ENCODE measurements around the gene DHRSX.
"Not testable (repeated sequence)": the region's sequence is repeated elsewhere in the genome, so short reads cannot be mapped to it uniquely, and the experiment has no call there.

Gene DHRSX

DNA sequence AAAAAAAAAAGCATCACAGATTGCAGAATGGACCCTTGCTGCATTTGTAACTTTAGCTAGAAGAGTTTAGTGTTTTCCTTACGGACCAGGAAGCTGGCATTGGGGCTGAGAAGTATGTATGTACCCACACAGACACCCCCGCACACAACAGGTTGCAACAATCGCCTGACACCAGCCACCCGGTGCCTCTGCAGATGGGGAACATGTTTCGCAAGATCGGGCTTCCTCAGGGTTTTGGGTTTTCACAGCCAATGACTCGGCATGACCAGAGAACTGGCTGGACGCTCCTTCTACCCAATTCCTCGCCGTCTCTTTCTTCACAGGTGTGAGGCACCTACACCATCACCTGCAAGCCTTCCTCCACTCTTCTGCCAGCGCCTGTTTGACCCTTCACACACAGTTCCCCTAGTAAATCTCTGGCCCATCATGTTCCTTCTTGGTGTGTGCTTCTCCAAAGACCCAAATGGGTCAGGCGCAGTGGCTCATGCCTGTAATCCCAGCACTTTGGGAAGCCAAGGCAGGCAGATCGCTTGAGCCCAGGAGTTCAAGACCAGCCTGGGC, 70.4 kb downstream of the DHRSX start:
- no peaks in the 10 kb centered on the region for H3K4me1 Mint-ChIP-seq (ENCODE audit: low read depth)

DNA sequence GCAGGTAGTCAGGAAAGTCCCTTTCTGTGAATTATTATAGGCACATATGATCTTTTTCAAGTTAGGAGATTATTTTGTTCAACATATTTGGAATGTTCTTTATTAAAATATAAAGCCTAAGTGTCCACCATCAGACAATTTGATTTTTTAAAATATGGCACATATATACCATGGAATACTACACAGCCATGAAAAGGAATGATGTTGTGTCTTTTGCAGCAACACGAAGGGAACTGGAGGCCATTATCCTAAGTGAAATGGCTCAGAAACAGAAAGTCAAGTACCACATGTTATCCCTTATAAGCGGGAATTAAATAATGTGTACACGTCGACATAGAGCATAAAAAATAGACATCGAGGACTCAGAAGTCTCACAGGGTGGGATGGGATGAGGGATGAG, 73.0 kb downstream of the DHRSX start:
- H3K9me3 Mint-ChIP-seq = peaks cover 39% of the 10 kb centered on the region
- no peak overlapping the region for H3K4me3 Mint-ChIP-seq
- H3K4me1 Mint-ChIP-seq (ENCODE audit: low read depth) = peaks cover 1% of the 10 kb centered on the region
- no peaks in the 10 kb centered on the region for H3K27me3 Mint-ChIP-seq (ENCODE audit: low read depth)
- H3K27ac Mint-ChIP-seq = no peak overlapping the region
- peaks cover 28% of the 10 kb centered on the region for H3K36me3 Mint-ChIP-seq (ENCODE audit: low read depth)

More for the DNA sequence above, 70.4 kb downstream of the DHRSX start:
- H3K27me3 Mint-ChIP-seq (ENCODE audit: low read depth) = no peaks in the 10 kb centered on the region
- peaks cover 39% of the 10 kb centered on the region for H3K9me3 Mint-ChIP-seq
- H3K36me3 Mint-ChIP-seq (ENCODE audit: low read depth) = peaks cover 24% of the 10 kb centered on the region
- H3K27ac Mint-ChIP-seq = no peak overlapping the region
- no peak overlapping the region for H3K4me3 Mint-ChIP-seq

- H3K4me3 Mint-ChIP-seq = no peak overlapping the region
- H3K27ac Mint-ChIP-seq = no peak overlapping the region
- H3K36me3 Mint-ChIP-seq (ENCODE audit: low read depth) = peaks cover 23% of the 10 kb centered on the region
- H3K4me1 Mint-ChIP-seq (ENCODE audit: low read depth) = peaks cover 1% of the 10 kb centered on the region
- H3K9me3 Mint-ChIP-seq = peaks cover 39% of the 10 kb centered on the region
- no peaks in the 10 kb centered on the region for H3K27me3 Mint-ChIP-seq (ENCODE audit: low read depth)
Measured at GRCh38 chrX:2427147-2427546, 73.6 kb downstream of the DHRSX start.

DNA sequence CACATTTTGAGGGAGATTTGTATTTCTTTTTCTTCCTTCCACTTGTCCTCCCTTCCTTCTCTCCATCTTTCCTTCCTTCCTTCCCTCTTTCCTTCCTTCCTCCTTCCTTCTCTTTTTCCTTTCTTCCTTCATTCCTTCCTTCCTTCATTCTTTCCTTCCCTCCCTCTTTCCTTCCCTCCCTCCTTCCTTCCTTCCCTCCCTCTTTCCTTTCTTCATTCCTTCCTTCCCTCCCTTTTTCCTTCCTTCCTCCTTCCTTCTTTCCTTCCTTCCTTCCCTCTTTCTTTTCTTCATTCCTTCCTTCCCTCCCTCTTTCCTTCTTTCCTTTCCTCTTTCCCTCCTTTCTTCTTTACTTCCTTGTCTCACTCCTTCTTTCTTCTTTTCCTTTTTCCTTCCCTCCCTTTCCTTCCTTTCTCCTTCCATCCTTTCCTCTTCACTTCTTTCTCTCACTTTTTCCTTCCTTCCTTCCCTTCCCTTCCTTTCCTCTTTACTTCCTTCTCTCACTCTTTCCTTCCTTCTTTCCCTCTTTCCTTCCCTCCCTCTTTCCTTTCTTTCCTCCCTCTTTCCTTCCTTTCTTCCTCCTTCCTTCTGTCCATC, 74.4 kb downstream of the DHRSX start:
- Mint-ChIP-seq H3K4me1 (ENCODE audit: low read depth) (peaks cover 1% of the 10 kb centered on the region), H3K36me3 (ENCODE audit: low read depth) (peaks cover 28% of the 10 kb centered on the region), H3K9me3 (peaks cover 39% of the 10 kb centered on the region), H3K27me3 (ENCODE audit: low read depth) (no peaks in the 10 kb centered on the region), H3K27ac (no peak overlapping the region), H3K4me3 (no peak overlapping the region)

DNA sequence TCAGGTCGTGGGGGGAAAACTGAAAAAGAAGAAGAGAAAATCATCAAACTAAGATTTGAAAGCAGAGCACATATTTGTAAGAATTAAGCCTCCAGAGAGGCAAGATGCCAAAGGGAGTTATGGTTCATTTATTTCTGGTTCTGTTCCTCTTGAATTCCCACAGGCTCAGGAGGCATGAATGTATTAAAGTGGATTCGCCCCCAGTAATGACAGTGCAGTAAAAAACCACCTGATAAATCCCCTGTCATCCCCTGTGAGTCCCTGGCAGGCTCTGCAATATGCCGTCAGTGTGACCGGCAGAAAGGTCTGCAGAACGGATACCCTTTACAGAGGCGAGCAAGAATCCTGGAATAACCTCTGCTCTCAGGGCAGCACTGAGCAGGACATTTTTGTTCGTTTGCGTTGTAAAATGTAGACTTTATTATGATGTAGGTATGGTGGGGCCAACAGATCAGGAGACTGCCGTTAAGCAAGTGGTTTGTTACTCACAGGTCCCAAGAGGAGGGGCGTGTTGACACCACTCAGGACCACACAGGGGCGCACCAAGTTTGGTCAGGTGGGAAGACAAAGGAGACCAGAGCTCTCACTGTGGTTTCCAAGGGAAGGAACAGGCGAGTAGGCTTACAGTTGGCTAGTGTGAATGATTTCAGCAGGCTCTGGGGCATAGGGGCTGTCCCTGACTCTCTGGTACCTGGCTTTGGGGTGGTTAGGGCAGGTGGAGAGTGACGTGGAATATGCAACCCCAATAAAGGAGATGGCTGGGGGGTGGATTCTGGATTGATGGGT, 75.3 kb downstream of the DHRSX start:
- no peak overlapping the region for H3K27ac Mint-ChIP-seq
- H3K27me3 Mint-ChIP-seq (ENCODE audit: low read depth) = no peaks in the 10 kb centered on the region
- peaks cover 37% of the 10 kb centered on the region for H3K9me3 Mint-ChIP-seq
- peaks cover 1% of the 10 kb centered on the region for H3K4me1 Mint-ChIP-seq (ENCODE audit: low read depth)
- peaks cover 35% of the 10 kb centered on the region for H3K36me3 Mint-ChIP-seq (ENCODE audit: low read depth)
- H3K4me3 Mint-ChIP-seq = no peak overlapping the region

DNA sequence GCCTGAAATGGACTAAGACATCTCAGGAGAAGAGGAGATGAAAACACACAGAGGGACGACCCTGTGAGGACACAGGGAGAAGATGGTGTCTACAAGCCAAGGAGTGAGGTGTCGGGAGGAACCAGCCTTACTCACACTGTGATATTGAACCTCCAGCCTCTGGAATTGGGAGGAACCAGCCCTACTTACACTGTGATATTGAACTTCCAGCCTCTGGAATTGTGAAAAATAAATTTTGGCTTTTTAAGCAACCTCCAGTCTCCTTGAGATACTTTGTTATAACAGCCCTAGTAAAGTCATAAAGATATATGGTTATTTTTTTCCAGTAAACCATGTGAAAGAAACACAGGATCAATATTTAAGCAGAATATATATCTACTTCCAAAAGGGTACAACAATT, 76.5 kb downstream of the DHRSX start:
- H3K4me3 Mint-ChIP-seq = no peak overlapping the region
- peaks cover 34% of the 10 kb centered on the region for H3K36me3 Mint-ChIP-seq (ENCODE audit: low read depth)
- H3K9me3 Mint-ChIP-seq = peaks cover 32% of the 10 kb centered on the region
- H3K27me3 Mint-ChIP-seq (ENCODE audit: low read depth) = no peaks in the 10 kb centered on the region
- H3K4me1 Mint-ChIP-seq (ENCODE audit: low read depth) = peaks cover 1% of the 10 kb centered on the region
- no peak overlapping the region for H3K27ac Mint-ChIP-seq

- H3K27ac Mint-ChIP-seq = no peak overlapping the region
- H3K9me3 Mint-ChIP-seq = peaks cover 32% of the 10 kb centered on the region
- no peak overlapping the region for H3K4me3 Mint-ChIP-seq
- H3K36me3 Mint-ChIP-seq (ENCODE audit: low read depth) = peaks cover 34% of the 10 kb centered on the region
- H3K4me1 Mint-ChIP-seq (ENCODE audit: low read depth) = peaks cover 1% of the 10 kb centered on the region
- no peaks in the 10 kb centered on the region for H3K27me3 Mint-ChIP-seq (ENCODE audit: low read depth)
Measured at GRCh38 chrX:2423899-2424298, 76.9 kb downstream of the DHRSX start.

DNA sequence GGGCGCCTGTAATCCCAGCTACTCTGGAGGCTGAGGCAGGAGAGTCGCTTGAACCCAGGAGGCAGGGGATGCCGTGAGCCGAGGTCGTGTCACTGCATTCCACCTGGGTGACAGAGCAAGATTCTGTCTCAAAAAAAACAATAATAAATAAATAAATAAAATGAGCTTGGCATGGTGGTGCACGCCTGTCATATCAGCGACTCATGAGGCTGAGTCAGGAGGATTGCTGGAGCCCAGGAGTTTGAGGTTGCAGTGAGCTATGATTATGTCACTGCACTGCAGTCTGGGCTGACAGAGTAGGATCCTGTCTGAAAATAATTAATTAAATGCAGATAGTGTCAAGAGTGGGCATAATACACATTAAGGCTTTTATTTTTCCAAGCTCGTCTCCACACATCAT, 77.5 kb downstream of the DHRSX start:
- H3K36me3 Mint-ChIP-seq (ENCODE audit: low read depth) = peaks cover 34% of the 10 kb centered on the region
- H3K27ac Mint-ChIP-seq = no peak overlapping the region
- peaks cover 30% of the 10 kb centered on the region for H3K9me3 Mint-ChIP-seq
- H3K4me3 Mint-ChIP-seq = no peak overlapping the region
- no peaks in the 10 kb centered on the region for H3K27me3 Mint-ChIP-seq (ENCODE audit: low read depth)
- peaks cover 1% of the 10 kb centered on the region for H3K4me1 Mint-ChIP-seq (ENCODE audit: low read depth)

- peaks cover 20% of the 10 kb centered on the region for H3K36me3 Mint-ChIP-seq (ENCODE audit: low read depth)
- not testable (repeated sequence) for H3K4me1 Mint-ChIP-seq (ENCODE audit: low read depth); H3K4me3 Mint-ChIP-seq; H3K9me3 Mint-ChIP-seq; H3K27ac Mint-ChIP-seq; H3K27me3 Mint-ChIP-seq (ENCODE audit: low read depth)
Measured at GRCh38 chrX:2419418-2419817, 81.4 kb downstream of the DHRSX start.

GRCh38 chrX:2418000-2418399, 82.8 kb downstream of the DHRSX start:
- H3K4me3 Mint-ChIP-seq = no peak overlapping the region
- peaks cover 13% of the 10 kb centered on the region for H3K36me3 Mint-ChIP-seq (ENCODE audit: low read depth)
- H3K4me1 Mint-ChIP-seq (ENCODE audit: low read depth) = no peaks in the 10 kb centered on the region
- H3K27ac Mint-ChIP-seq = no peak overlapping the region
- no peaks in the 10 kb centered on the region for H3K27me3 Mint-ChIP-seq (ENCODE audit: low read depth)
- peaks cover 3% of the 10 kb centered on the region for H3K9me3 Mint-ChIP-seq

GRCh38 chrX:2416851-2417604, 83.7 kb downstream of the DHRSX start:
- Mint-ChIP-seq H3K27me3 (ENCODE audit: low read depth) (no peaks in the 10 kb centered on the region), H3K9me3 (peaks cover 2% of the 10 kb centered on the region), H3K36me3 (ENCODE audit: low read depth) (peaks cover 13% of the 10 kb centered on the region), H3K27ac (no peak overlapping the region), H3K4me3 (no peak overlapping the region), H3K4me1 (ENCODE audit: low read depth) (no peaks in the 10 kb centered on the region)

- Mint-ChIP-seq H3K4me3 (no peak overlapping the region), H3K4me1 (ENCODE audit: low read depth) (no peaks in the 10 kb centered on the region), H3K27me3 (ENCODE audit: low read depth) (no peaks in the 10 kb centered on the region), H3K27ac (no peak overlapping the region), H3K9me3 (no peaks in the 10 kb centered on the region), H3K36me3 (ENCODE audit: low read depth) (peaks cover under 1% of the 10 kb centered on the region)
Measured at GRCh38 chrX:2414384-2414783, 86.4 kb downstream of the DHRSX start.

- Mint-ChIP-seq H3K4me1 (ENCODE audit: low read depth) (no peaks in the 10 kb centered on the region), H3K36me3 (ENCODE audit: low read depth) (peaks cover 4% of the 10 kb centered on the region), H3K27ac (no peak overlapping the region), H3K4me3 (no peak overlapping the region), H3K27me3 (ENCODE audit: low read depth) (no peaks in the 10 kb centered on the region), H3K9me3 (no peaks in the 10 kb centered on the region)
Measured at GRCh38 chrX:2413969-2414368, 86.8 kb downstream of the DHRSX start.

GRCh38 chrX:2412131-2412530, 88.6 kb downstream of the DHRSX start:
- no peaks in the 10 kb centered on the region for H3K4me1 Mint-ChIP-seq (ENCODE audit: low read depth)

More at GRCh38 chrX:2412131-2412530, 88.6 kb downstream of the DHRSX start:
- Mint-ChIP-seq H3K27me3 (ENCODE audit: low read depth) (no peaks in the 10 kb centered on the region), H3K36me3 (ENCODE audit: low read depth) (peaks cover 12% of the 10 kb centered on the region), H3K9me3 (peaks cover 5% of the 10 kb centered on the region), H3K27ac (no peak overlapping the region), H3K4me3 (no peak overlapping the region)
